ENCODE data around the gene ATG12.
A peak's percentile ranks its signal among the peaks of the same experiment; 100 is the strongest.

The ATG12 gene

GRCh38 chr5:115872447-115872846, 31.1 kb upstream of the ATG12 start:
- DNase-seq (ENCODE audit: low read depth in 2 of 2), result no peak
- TF ChIP-seq CTCF (IDR thresholded peaks at IDR 0.05; ENCODE audit: low read depth, low read length), result no peak
- no peak overlapping the region for H3K4me3 ChIP-seq (replicated peaks in 1 of 2; ENCODE audit: low read depth in 2 of 2, low read length in 2 of 2)

DNA sequence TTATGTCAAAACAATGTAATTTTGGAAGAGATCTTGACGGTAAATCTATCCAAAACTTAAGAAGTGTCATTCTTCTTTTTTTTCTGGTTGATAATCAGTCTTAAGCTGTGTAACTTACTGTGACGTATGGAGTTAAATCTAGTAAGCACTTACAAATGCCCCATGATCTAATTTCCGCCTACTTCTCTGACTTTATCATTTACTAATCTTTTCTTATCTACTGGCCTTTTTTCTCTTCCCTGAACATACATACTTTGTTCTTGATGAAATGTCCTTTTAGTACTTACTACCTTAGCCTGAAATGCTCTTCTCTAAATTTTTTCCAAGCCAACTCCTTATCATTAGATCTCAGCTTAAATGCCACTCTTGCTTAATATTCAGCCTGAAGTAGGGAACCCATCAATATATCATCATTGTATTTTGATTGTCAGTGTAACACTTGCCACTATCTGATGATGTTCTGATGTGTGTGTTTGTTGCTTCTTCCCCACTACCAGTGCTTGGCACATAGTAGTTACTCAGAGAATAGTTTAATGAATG, 28.0 kb upstream of the ATG12 start:
- no peak for DNase-seq (ENCODE audit: low read depth in 2 of 2)
- TF ChIP-seq CTCF (IDR thresholded peaks at IDR 0.05; ENCODE audit: low read depth, low read length), result no peak
- H3K4me3 ChIP-seq (replicated peaks in 1 of 2; ENCODE audit: low read depth in 2 of 2, low read length in 2 of 2), result no peak overlapping the region

GRCh38 chr5:115859378-115859777, 18.0 kb upstream of the ATG12 start:
- no peak for TF ChIP-seq CTCF (IDR thresholded peaks at IDR 0.05; ENCODE audit: low read depth, low read length)
- H3K4me3 ChIP-seq (replicated peaks in 1 of 2; ENCODE audit: low read depth in 2 of 2, low read length in 2 of 2), result no peak overlapping the region
- peak in 1 of 2 donors; percentile 46 for DNase-seq (ENCODE audit: low read depth in 2 of 2)

DNA sequence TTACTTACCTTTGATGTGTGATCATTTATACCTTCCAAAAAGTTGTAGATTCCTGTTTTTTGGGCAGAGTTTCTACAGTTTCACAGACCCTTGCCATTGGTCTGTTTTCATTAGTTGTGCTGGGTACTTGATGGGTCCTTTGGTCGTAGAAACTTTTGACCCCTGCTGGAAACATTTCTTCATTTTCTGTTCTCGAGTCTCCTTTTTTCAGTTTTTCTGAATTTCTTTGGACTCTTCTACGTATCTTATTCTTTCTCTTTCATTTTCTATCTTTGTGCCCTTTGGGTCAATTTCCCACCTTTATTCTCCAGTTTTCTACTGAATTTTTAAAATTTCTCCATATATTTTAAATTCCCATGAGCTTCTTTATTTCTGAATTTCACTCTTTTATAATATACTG, 17.0 kb upstream of the ATG12 start:
- no peak overlapping the region for H3K4me3 ChIP-seq (replicated peaks in 1 of 2; ENCODE audit: low read depth in 2 of 2, low read length in 2 of 2)
- DNase-seq (ENCODE audit: low read depth in 2 of 2), result no peak
- no peak for TF ChIP-seq CTCF (IDR thresholded peaks at IDR 0.05; ENCODE audit: low read depth, low read length)

- peak; percentile 59 to 68 for DNase-seq (ENCODE audit: low read depth in 2 of 2)
Observed at GRCh38 chr5:115857626-115858349, 16.4 kb upstream of the ATG12 start.

DNA sequence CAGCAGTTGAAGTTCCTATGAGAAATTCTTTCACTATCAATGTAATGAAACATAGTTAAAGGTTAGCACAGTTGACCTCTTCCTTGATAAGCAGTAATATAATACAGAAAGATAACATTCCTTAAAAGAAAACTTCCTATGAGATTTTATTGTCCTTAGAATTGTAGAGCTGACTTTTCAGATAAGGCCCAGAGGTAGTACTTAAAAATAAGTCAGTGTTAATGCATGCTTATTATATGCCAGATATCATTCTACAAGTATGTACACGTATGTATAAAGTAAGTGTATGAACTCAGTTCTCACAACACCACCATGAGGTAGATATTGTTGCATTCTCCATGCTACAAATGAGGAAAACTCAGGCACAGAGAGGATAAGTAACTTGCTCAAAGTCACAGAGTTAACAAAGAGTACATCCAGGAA, 15.7 kb upstream of the ATG12 start:
- DNase-seq (ENCODE audit: low read depth in 2 of 2), result no peak
- no peak for TF ChIP-seq CTCF (IDR thresholded peaks at IDR 0.05; ENCODE audit: low read depth, low read length)
- no peak overlapping the region for H3K4me3 ChIP-seq (replicated peaks in 1 of 2; ENCODE audit: low read depth in 2 of 2, low read length in 2 of 2)

More at GRCh38 chr5:115857626-115858349, 16.4 kb upstream of the ATG12 start:
- H3K4me3 ChIP-seq (replicated peaks in 1 of 2; ENCODE audit: low read depth in 2 of 2, low read length in 2 of 2), result no peak overlapping the region
- TF ChIP-seq CTCF (IDR thresholded peaks at IDR 0.05; ENCODE audit: low read depth, low read length), result no peak
